22Rv1 (cell line): ENCODE results near the gene ELMOD2.

Experiments used
- H3K27ac ChIP-seq: fragments of 450-650 bp; 2 replicates; pipeline ENCODE4 v1.5.1; 2017
- ZFX ChIP-seq: fragments of 450-650 bp; IDR thresholded peaks from 2 replicates; pipeline ENCODE4 v1.6.1; 2017; ENCODE audit warnings: antibody characterized with exemption, borderline replicate concordance
- TF ChIP-seq, protein P1 (sequence below): fragments of 450-650 bp; IDR thresholded peaks from 2 replicates; pipeline ENCODE4 v1.5.1; 2017; ENCODE audit warnings: mild to moderate bottlenecking

ELMOD2 gene, protein sequence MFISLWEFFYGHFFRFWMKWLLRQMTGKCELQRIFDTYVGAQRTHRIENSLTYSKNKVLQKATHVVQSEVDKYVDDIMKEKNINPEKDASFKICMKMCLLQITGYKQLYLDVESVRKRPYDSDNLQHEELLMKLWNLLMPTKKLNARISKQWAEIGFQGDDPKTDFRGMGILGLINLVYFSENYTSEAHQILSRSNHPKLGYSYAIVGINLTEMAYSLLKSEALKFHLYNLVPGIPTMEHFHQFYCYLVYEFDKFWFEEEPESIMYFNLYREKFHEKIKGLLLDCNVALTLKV

GRCh38 chr4:140523857-140524742 lies at the start of gene ELMOD2:
ELMOD2 (plus strand) TSS chr4:140524168; CDS start chr4:140525429, 1,261 bp downstream.
- H3K27ac ChIP-seq = peak within 1 kb of the TSS; percentile 76
- TF ChIP-seq ZFX = no peak
- TF ChIP-seq, protein P1, sequence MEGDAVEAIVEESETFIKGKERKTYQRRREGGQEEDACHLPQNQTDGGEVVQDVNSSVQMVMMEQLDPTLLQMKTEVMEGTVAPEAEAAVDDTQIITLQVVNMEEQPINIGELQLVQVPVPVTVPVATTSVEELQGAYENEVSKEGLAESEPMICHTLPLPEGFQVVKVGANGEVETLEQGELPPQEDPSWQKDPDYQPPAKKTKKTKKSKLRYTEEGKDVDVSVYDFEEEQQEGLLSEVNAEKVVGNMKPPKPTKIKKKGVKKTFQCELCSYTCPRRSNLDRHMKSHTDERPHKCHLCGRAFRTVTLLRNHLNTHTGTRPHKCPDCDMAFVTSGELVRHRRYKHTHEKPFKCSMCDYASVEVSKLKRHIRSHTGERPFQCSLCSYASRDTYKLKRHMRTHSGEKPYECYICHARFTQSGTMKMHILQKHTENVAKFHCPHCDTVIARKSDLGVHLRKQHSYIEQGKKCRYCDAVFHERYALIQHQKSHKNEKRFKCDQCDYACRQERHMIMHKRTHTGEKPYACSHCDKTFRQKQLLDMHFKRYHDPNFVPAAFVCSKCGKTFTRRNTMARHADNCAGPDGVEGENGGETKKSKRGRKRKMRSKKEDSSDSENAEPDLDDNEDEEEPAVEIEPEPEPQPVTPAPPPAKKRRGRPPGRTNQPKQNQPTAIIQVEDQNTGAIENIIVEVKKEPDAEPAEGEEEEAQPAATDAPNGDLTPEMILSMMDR = peak; percentile 99

DNA sequence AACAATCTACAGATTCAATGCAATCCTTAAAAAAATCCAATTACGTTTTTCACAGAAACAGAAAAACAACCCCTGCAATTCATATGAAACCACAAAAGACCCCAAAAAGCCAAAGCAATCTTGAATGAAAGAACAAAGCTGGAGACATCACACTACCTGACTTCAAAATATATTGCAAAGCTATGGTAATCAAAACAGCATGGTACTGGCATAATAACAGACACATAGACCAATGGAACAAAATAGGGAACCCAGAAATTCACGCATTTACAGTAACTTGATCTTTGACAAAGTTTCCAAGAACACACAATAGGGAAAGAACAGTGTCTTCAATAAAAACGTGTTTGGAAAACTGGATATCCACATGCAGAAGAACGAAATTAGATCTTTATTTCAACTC lies 40.5 kb upstream of the ELMOD2 start:
- TF ChIP-seq ZFX = no peak
- TF ChIP-seq, protein P1 = no peak
- H3K27ac ChIP-seq = no peak overlapping the region

DNA sequence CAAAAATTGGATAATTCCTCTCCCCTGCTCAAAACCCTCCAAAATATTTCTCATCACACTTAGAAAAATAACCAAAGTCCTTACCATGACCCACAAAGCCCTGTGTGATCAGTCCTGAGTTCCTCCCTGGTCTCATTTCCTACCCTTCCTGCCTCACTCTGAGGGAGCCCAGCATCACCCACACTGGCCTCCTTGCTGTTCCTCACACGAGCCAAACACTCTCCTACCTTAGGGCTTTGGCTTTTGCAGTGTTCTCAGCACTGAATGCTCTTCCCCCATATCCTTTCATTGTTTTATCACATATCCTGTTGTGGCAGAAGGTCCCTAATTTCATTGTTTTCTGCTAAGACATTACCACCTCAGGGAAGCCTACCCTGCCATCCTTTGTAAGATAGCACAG lies 38.0 kb upstream of the ELMOD2 start:
- no peak for TF ChIP-seq ZFX
- TF ChIP-seq, protein P1 = no peak
- no peak overlapping the region for H3K27ac ChIP-seq

- TF ChIP-seq, protein P1 = no peak
- TF ChIP-seq ZFX = no peak
- no peak overlapping the region for H3K27ac ChIP-seq
These were observed 26.6 kb upstream of the ELMOD2 start for GRCh38 chr4:140497405-140497746.

- H3K27ac ChIP-seq = no peak within 1 kb of the TSS
- TF ChIP-seq ZFX = no peak
- TF ChIP-seq, protein P1 = no peak
These were observed 26.0 kb upstream of the ELMOD2 start, which contains the start of gene MGAT4D for GRCh38 chr4:140497747-140498636. MGAT4D (minus strand) TSS chr4:140498293; CDS start chr4:140498222, 71 bp downstream.

- TF ChIP-seq, protein P1 = no peak
- TF ChIP-seq ZFX = no peak
- no peak overlapping the region for H3K27ac ChIP-seq
These were observed 24.6 kb upstream of the ELMOD2 start for GRCh38 chr4:140499391-140499790.
